Measurements from ENCODE around the gene UBE2K. TPM values are rescaled to one million over a fixed set of nuclear protein-coding genes. Genes with fewer than 3 reads are reported as not detected.
A peak's percentile ranks its signal among the peaks of the same experiment; 100 is the strongest.

UBE2K gene
- polyA plus RNA-seq (2012; ENCODE audit: insufficient read length, low read depth) = 133 TPM

GRCh38 chr4:39697740-39698423 lies at the start of gene UBE2K:
UBE2K (plus strand) TSS chr4:39698136; CDS start chr4:39698328, 192 bp downstream.
- peak; percentile 81; the same call in 1 of the 2 replicates for TF ChIP-seq TAF1 (IDR thresholded peaks at IDR 0.05; ENCODE audit: borderline replicate concordance, insufficient read depth, low read length)
- peak; percentile 49; the same call in 1 of the 2 replicates for TF ChIP-seq SIN3A (IDR thresholded peaks at IDR 0.05; ENCODE audit: borderline replicate concordance, insufficient read depth, low read length)
- peak; percentile 79 for TF ChIP-seq FOXP2 (optimal IDR thresholded peaks at IDR 0.05; ENCODE audit: borderline replicate concordance, extremely low read depth, extremely low read length, insufficient read depth)
- TF ChIP-seq POLR2AphosphoS5 (IDR thresholded peaks at IDR 0.05; ENCODE audit: low read depth, low read length) = peak; percentile 95
- TF ChIP-seq, protein P1, sequence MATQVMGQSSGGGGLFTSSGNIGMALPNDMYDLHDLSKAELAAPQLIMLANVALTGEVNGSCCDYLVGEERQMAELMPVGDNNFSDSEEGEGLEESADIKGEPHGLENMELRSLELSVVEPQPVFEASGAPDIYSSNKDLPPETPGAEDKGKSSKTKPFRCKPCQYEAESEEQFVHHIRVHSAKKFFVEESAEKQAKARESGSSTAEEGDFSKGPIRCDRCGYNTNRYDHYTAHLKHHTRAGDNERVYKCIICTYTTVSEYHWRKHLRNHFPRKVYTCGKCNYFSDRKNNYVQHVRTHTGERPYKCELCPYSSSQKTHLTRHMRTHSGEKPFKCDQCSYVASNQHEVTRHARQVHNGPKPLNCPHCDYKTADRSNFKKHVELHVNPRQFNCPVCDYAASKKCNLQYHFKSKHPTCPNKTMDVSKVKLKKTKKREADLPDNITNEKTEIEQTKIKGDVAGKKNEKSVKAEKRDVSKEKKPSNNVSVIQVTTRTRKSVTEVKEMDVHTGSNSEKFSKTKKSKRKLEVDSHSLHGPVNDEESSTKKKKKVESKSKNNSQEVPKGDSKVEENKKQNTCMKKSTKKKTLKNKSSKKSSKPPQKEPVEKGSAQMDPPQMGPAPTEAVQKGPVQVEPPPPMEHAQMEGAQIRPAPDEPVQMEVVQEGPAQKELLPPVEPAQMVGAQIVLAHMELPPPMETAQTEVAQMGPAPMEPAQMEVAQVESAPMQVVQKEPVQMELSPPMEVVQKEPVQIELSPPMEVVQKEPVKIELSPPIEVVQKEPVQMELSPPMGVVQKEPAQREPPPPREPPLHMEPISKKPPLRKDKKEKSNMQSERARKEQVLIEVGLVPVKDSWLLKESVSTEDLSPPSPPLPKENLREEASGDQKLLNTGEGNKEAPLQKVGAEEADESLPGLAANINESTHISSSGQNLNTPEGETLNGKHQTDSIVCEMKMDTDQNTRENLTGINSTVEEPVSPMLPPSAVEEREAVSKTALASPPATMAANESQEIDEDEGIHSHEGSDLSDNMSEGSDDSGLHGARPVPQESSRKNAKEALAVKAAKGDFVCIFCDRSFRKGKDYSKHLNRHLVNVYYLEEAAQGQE (IDR thresholded peaks at IDR 0.05; ENCODE audit: insufficient read depth in 1 of 2, low read depth in 2 of 2, low read length in 2 of 2) = 0 out of 4 replicates have a peak, but pooled peaks of 1 of the 2 experiments have one; percentile 8

- TF ChIP-seq SIN3A (IDR thresholded peaks at IDR 0.05; ENCODE audit: borderline replicate concordance, insufficient read depth, low read length) = no peak
- no peak for TF ChIP-seq TAF1 (IDR thresholded peaks at IDR 0.05; ENCODE audit: borderline replicate concordance, insufficient read depth, low read length)
- no peak for TF ChIP-seq POLR2AphosphoS5 (IDR thresholded peaks at IDR 0.05; ENCODE audit: low read depth, low read length)
- TF ChIP-seq, protein P1 (IDR thresholded peaks at IDR 0.05; ENCODE audit: insufficient read depth in 1 of 2, low read depth in 2 of 2, low read length in 2 of 2) = no peak
- no peak for TF ChIP-seq FOXP2 (optimal IDR thresholded peaks at IDR 0.05; ENCODE audit: borderline replicate concordance, extremely low read depth, extremely low read length, insufficient read depth)
Measured at GRCh38 chr4:39648213-39648612, 49.7 kb upstream of the UBE2K start.

DNA sequence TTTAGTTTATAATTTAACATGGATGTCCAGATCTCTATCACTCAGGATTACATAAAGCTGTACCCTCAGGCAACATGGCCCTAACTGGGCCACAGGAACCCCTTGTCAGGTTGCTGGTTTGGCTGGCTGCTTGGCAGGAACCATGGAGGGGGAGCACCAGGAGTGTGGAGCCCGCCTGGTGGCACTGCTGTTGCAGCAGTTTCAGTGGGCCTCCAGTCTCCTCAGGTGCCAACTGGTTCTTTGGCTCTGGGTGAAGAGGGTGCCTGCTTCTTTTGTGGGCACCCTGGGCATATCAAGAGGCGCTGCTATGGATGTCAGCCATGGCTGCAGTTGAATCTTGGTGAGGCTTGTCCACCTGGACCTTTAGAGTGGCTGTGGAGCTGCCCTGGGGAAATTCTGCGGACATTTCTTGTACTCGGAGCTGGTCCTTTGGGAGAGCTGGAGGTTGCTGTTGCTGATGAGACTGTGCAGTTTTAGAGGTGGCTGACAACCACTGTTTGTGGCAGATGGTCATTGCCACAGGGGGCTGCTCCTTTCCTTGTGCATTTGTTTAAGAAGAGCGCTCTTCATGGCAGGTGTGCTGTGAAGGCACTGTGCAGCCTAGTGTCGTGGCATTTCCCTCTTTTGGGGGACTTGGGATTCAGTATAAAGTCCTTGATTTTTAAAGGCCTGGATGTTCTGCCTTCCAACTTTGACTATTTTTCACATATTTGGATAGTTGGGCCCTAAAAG lies 48.9 kb upstream of the UBE2K start:
- TF ChIP-seq POLR2AphosphoS5 (IDR thresholded peaks at IDR 0.05; ENCODE audit: low read depth, low read length) = no peak
- no peak for TF ChIP-seq SIN3A (IDR thresholded peaks at IDR 0.05; ENCODE audit: borderline replicate concordance, insufficient read depth, low read length)
- TF ChIP-seq, protein P1 (IDR thresholded peaks at IDR 0.05; ENCODE audit: insufficient read depth in 1 of 2, low read depth in 2 of 2, low read length in 2 of 2) = no peak
- TF ChIP-seq FOXP2 (optimal IDR thresholded peaks at IDR 0.05; ENCODE audit: borderline replicate concordance, extremely low read depth, extremely low read length, insufficient read depth) = no peak
- TF ChIP-seq TAF1 (IDR thresholded peaks at IDR 0.05; ENCODE audit: borderline replicate concordance, insufficient read depth, low read length) = no peak

- TF ChIP-seq FOXP2 (optimal IDR thresholded peaks at IDR 0.05; ENCODE audit: borderline replicate concordance, extremely low read depth, extremely low read length, insufficient read depth) = no peak
- no peak for TF ChIP-seq TAF1 (IDR thresholded peaks at IDR 0.05; ENCODE audit: borderline replicate concordance, insufficient read depth, low read length)
- no peak for TF ChIP-seq SIN3A (IDR thresholded peaks at IDR 0.05; ENCODE audit: borderline replicate concordance, insufficient read depth, low read length)
- TF ChIP-seq, protein P1 (IDR thresholded peaks at IDR 0.05; ENCODE audit: insufficient read depth in 1 of 2, low read depth in 2 of 2, low read length in 2 of 2) = no peak
- no peak for TF ChIP-seq POLR2AphosphoS5 (IDR thresholded peaks at IDR 0.05; ENCODE audit: low read depth, low read length)
Measured at GRCh38 chr4:39649639-39650265, 48.2 kb upstream of the UBE2K start.

Measured in PFSK-1 (cell line).